Erythroblast (primary cell): ENCODE measurements around the gene MAP3K4.

Source experiments
- GATA1 ChIP-seq: IDR thresholded peaks from 2 replicates; pipeline ENCODE4 v1.6.1; 2011; ENCODE audit warnings: low read depth, mild to moderate bottlenecking, control low read depth, low read length, moderate library complexity
- POLR2A ChIP-seq: IDR thresholded peaks from 2 replicates; pipeline ENCODE4 v1.6.1; 2011; ENCODE audit warnings: mild to moderate bottlenecking, low read length

- TF ChIP-seq POLR2A = no peak
- TF ChIP-seq GATA1 = no peak
Observed at GRCh38 chr6:160956300-160957035, 35.1 kb upstream of the MAP3K4 start.
